ENCODE measurements around the gene WIPF3. TPM values are rescaled to one million over a fixed set of nuclear protein-coding genes. Genes with fewer than 3 reads are reported as not detected.

The WIPF3 gene
- total RNA-seq, 4 donors from 2014 or later, result 3.7 to 6.8 (median 5.5) TPM

DNA sequence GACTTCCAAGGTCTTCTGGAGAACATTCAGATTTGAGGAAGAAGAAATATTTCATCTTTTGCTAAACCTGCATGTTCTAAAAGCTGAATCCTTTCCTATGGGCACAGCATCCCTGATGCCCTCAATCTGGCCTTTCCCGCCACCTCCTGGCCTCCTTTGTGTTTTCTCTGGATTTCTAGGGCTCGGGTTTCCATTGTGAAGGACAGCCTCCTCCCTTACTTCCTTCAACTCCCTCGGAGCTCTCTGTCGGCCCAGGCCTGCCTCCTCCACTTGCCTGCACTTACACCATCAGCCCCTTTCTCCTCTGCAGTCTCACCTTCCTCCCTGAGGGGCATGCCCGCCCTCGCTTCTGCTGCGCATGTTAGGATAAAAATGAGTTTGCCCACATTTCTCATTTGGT, 75.4 kb downstream of the WIPF3 start:
- peaks cover 0 to 36% (median 0%) of the 10 kb centered on the region in 3 donors for H3K4me1 ChIP-seq
- H3K4me3 ChIP-seq, result no peak overlapping the region
- ATAC-seq, result no peak
- peaks cover 10% of the 10 kb centered on the region for H3K27me3 ChIP-seq
- no peaks in the 10 kb centered on the region for H3K36me3 ChIP-seq
- H3K27ac ChIP-seq, result no peak overlapping the region
- no peaks in the 10 kb centered on the region for H3K9me3 ChIP-seq
- TF ChIP-seq EP300 (IDR thresholded peaks at IDR 0.05) (no peak), POLR2AphosphoS5 (IDR thresholded peaks at IDR 0.05) (no peak), POLR2A (IDR thresholded peaks at IDR 0.05) (no peak)
- TF ChIP-seq, protein P1, sequence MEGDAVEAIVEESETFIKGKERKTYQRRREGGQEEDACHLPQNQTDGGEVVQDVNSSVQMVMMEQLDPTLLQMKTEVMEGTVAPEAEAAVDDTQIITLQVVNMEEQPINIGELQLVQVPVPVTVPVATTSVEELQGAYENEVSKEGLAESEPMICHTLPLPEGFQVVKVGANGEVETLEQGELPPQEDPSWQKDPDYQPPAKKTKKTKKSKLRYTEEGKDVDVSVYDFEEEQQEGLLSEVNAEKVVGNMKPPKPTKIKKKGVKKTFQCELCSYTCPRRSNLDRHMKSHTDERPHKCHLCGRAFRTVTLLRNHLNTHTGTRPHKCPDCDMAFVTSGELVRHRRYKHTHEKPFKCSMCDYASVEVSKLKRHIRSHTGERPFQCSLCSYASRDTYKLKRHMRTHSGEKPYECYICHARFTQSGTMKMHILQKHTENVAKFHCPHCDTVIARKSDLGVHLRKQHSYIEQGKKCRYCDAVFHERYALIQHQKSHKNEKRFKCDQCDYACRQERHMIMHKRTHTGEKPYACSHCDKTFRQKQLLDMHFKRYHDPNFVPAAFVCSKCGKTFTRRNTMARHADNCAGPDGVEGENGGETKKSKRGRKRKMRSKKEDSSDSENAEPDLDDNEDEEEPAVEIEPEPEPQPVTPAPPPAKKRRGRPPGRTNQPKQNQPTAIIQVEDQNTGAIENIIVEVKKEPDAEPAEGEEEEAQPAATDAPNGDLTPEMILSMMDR (IDR thresholded peaks at IDR 0.05), result no peak
- WGBS, 2 donors (ENCODE audit: low coverage in 1 of 2), result 80 to 83% methylated on average over 3 to 7 of the region's 7 CpGs

DNA sequence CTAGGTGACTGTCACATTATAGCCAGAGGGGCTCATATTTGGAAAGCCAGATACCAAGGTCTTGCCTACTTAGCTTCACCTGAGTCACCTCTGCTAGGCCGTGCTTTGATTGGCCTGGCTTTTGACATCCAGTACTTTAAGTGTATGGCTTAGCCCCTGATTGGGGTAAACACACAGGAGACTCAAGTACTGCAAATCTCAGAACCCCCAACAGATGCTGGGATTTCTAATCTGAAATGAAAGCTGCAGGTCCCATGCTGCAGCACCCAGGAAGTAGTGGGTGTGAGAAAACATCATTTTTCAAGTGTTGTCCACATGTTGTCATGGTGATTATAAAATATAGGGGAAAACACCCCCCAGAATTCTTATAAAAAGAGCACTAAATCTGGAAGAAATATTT, 76.2 kb downstream of the WIPF3 start:
- H3K36me3 ChIP-seq, result no peaks in the 10 kb centered on the region
- H3K27me3 ChIP-seq, result peaks cover 10% of the 10 kb centered on the region
- H3K27ac ChIP-seq, result no peak overlapping the region
- no peak for ATAC-seq
- TF ChIP-seq POLR2AphosphoS5 (IDR thresholded peaks at IDR 0.05) (no peak), POLR2A (IDR thresholded peaks at IDR 0.05) (no peak), EP300 (IDR thresholded peaks at IDR 0.05) (no peak)
- TF ChIP-seq, protein P1 (IDR thresholded peaks at IDR 0.05), result no peak
- H3K4me1 ChIP-seq, result peaks cover 0 to 31% (median 0%) of the 10 kb centered on the region in 3 donors
- no peaks in the 10 kb centered on the region for H3K9me3 ChIP-seq
- no peak overlapping the region for H3K4me3 ChIP-seq
- WGBS, 2 donors (ENCODE audit: low coverage in 1 of 2), result 100% methylated on average over 1 of the region's 1 CpG

DNA sequence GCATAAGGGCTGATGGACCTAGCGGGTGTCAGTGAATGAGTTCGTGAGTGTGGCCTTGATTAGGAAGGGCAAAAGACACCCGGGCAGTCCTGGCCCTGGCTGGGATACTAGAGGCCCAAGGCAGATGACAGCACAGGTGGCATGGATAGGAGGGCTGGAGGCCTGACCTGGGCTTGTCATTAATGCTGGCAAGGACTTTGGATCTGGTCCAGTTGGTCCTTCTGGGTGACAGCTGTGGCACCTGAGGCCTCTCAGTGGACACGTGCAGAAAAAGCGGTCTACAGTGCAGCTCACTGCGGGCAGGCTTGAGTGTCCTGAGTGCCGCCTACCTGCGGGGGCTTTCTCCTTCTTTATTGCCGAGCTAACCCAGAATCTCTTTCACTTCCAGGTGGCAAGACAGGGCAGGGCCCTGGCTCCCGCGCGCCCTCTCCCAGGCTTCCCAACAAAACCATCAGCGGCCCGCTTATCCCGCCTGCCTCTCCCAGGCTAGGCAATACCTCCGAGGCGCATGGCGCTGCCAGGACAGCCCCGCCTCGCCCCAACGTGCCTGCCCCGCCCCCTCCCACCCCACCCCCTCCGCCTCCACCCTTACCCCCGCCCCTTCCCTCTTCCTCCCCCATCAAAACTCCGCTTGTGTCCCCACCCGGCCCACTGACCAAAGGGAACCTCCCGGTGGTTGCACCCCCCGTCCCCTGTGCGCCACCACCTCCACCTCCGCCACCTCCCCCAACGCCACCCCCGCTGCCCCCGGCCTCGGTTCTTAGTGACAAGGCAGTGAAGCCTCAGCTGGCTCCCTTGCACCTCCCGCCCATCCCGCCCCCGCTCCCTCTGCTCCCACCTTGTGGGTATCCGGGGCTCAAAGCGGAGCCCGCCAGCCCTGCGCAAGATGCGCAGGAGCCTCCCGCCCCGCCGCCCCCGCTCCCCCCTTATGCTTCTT, 77.4 kb downstream of the WIPF3 start:
- H3K4me1 ChIP-seq, result peaks cover 0 to 27% (median 0%) of the 10 kb centered on the region in 3 donors
- 38 to 55% methylated on average over 4 to 11 of the region's 46 CpGs for WGBS, 2 donors (ENCODE audit: low coverage in 1 of 2)
- peak overlapping the region in 1 of 4 donors; percentile 39 for H3K27ac ChIP-seq
- H3K27me3 ChIP-seq, result peaks cover 10% of the 10 kb centered on the region
- TF ChIP-seq, protein P1 (IDR thresholded peaks at IDR 0.05), result no peak
- TF ChIP-seq EP300 (IDR thresholded peaks at IDR 0.05), result no peak
- TF ChIP-seq POLR2A (IDR thresholded peaks at IDR 0.05), result no peak
- TF ChIP-seq POLR2AphosphoS5 (IDR thresholded peaks at IDR 0.05), result no peak
- peak; percentile 29 for ATAC-seq
- H3K36me3 ChIP-seq, result peaks cover 0 to 2% of the 10 kb centered on the region in 2 donors
- H3K4me3 ChIP-seq, result peak overlapping the region; percentile 53 to 87
- H3K9me3 ChIP-seq, result no peaks in the 10 kb centered on the region

DNA sequence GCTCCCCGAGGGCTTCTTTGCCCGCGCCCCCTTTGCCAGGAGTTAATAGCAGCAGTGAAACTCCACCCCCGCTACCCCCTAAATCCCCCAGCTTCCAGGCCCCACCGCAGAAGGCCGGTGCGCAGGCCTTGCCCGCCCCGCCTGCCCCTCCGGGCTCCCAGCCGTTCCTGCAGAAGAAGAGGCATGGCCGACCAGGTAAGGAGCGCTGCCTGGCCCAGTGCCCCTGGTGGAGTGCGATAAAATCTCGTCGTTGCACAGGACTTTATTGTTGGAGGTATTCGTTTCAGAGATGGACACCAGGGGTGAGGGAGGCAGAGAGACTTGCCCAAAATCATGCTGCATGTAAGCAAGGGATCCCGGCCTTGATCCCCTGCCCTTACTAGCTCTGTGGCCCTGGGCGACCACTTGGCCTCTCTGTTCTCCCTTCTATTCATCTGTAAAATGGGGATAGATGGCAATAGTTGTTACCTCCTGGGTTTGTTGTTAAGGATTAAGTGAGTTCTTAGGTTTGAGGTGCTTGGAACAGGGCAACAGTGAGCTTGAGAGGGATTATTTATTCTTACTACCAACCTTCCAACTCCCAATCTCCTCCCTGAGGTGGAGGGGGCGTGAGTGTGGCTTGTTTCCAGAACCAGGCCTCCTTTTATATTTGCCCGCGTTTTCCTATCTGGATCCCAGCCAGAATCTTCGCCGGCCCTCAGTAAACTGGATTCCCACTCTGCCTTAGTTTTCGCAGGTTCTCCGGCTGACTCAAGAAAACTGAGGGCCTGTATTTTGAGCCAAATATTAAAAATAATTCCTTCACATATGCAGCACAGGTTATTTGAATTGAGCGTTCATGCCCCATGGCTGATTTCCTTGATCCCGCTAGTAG, 78.3 kb downstream of the WIPF3 start:
- peaks cover 10% of the 10 kb centered on the region for H3K27me3 ChIP-seq
- H3K36me3 ChIP-seq, result peaks cover 0 to 9% of the 10 kb centered on the region in 2 donors
- peak overlapping the region in 1 of 4 donors; percentile 39 for H3K27ac ChIP-seq
- H3K4me3 ChIP-seq, result peak overlapping the region; percentile 53 to 87
- H3K9me3 ChIP-seq, result no peaks in the 10 kb centered on the region
- peaks cover 0 to 23% (median 0%) of the 10 kb centered on the region in 3 donors for H3K4me1 ChIP-seq
- no peak for ATAC-seq
- TF ChIP-seq POLR2A (IDR thresholded peaks at IDR 0.05), result no peak
- TF ChIP-seq, protein P1 (IDR thresholded peaks at IDR 0.05), result no peak
- no peak for TF ChIP-seq POLR2AphosphoS5 (IDR thresholded peaks at IDR 0.05)
- no peak for TF ChIP-seq EP300 (IDR thresholded peaks at IDR 0.05)
- 34 to 40% methylated on average over 9 to 12 of the region's 28 CpGs for WGBS, 2 donors (ENCODE audit: low coverage in 1 of 2)

Data from gastroesophageal sphincter (tissue), 4 donors.